Measurements from ENCODE around the gene COPS3. TPM values are rescaled to one million over a fixed set of nuclear protein-coding genes. Genes with fewer than 3 reads are reported as not detected.

Gene COPS3
- total RNA-seq, 1 donor from 2014 or later, result 107 TPM

GRCh38 chr17:17298108-17298507 lies 17.1 kb upstream of the COPS3 start:
- DNase-seq (ENCODE audit: low read depth, low spot score), result no peak
- no peaks in the 10 kb centered on the region for H3K27me3 Mint-ChIP-seq (ENCODE audit: low read depth)

GRCh38 chr17:17297217-17297616 lies 16.2 kb upstream of the COPS3 start:
- Mint-ChIP-seq H3K9me3 (no peaks in the 10 kb centered on the region), H3K27me3 (ENCODE audit: low read depth) (no peaks in the 10 kb centered on the region), H3K36me3 (ENCODE audit: low read depth) (no peaks in the 10 kb centered on the region), H3K4me3 (no peak overlapping the region), H3K4me1 (peaks cover 8% of the 10 kb centered on the region), H3K27ac (ENCODE audit: unreplicated experiment) (peak overlapping the region; percentile 1)
- DNase-seq (ENCODE audit: low read depth, low spot score), result no peak
- TF ChIP-seq CTCF (conservative IDR thresholded peaks at IDR 0.05), result no peak

More at GRCh38 chr17:17298108-17298507, 17.1 kb upstream of the COPS3 start:
- H3K27ac Mint-ChIP-seq (ENCODE audit: unreplicated experiment), result no peak overlapping the region
- H3K9me3 Mint-ChIP-seq, result no peaks in the 10 kb centered on the region
- H3K4me3 Mint-ChIP-seq, result no peak overlapping the region
- TF ChIP-seq CTCF (conservative IDR thresholded peaks at IDR 0.05), result no peak
- H3K4me1 Mint-ChIP-seq, result peaks cover 13% of the 10 kb centered on the region
- H3K36me3 Mint-ChIP-seq (ENCODE audit: low read depth), result no peaks in the 10 kb centered on the region

- no peak for DNase-seq (ENCODE audit: low read depth, low spot score)
- Mint-ChIP-seq H3K4me1 (peaks cover 2% of the 10 kb centered on the region), H3K9me3 (no peaks in the 10 kb centered on the region), H3K4me3 (no peak overlapping the region), H3K36me3 (ENCODE audit: low read depth) (no peaks in the 10 kb centered on the region), H3K27me3 (ENCODE audit: low read depth) (no peaks in the 10 kb centered on the region), H3K27ac (ENCODE audit: unreplicated experiment) (no peak overlapping the region)
- no peak for TF ChIP-seq CTCF (conservative IDR thresholded peaks at IDR 0.05)
These were observed 14.1 kb upstream of the COPS3 start for GRCh38 chr17:17295141-17295540.

- TF ChIP-seq CTCF (conservative IDR thresholded peaks at IDR 0.05), result no peak
- Mint-ChIP-seq H3K9me3 (no peaks in the 10 kb centered on the region), H3K27ac (ENCODE audit: unreplicated experiment) (peak overlapping the region; percentile 57), H3K4me3 (no peak overlapping the region), H3K27me3 (ENCODE audit: low read depth) (no peaks in the 10 kb centered on the region), H3K36me3 (ENCODE audit: low read depth) (no peaks in the 10 kb centered on the region), H3K4me1 (no peaks in the 10 kb centered on the region)
- no peak for DNase-seq (ENCODE audit: low read depth, low spot score)
These were observed 8.7 kb upstream of the COPS3 start for GRCh38 chr17:17289701-17290100.

DNA sequence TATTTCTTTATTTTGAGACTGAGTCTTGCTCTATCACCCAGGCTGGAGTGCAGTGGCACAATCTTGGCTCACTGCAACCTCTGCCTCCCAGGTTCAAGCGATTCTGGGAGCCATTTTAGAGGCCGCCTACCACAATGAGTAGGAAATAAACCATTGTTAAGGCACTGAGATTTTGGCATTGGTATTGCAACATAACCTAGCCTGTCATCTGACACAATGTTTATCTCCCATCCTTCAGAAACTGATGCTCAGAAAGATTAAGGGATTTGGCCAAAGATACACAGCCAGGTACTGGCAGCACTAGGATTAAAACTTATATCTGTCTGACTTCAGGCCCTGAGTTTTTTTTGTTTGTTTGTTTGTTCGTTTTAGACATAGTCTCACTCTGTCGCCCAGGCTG lies 8.0 kb upstream of the COPS3 start:
- no peak for TF ChIP-seq CTCF (conservative IDR thresholded peaks at IDR 0.05)
- peak overlapping the region; percentile 57 for H3K27ac Mint-ChIP-seq (ENCODE audit: unreplicated experiment)
- H3K27me3 Mint-ChIP-seq (ENCODE audit: low read depth), result no peaks in the 10 kb centered on the region
- H3K9me3 Mint-ChIP-seq, result no peaks in the 10 kb centered on the region
- H3K4me3 Mint-ChIP-seq, result no peak overlapping the region
- H3K36me3 Mint-ChIP-seq (ENCODE audit: low read depth), result no peaks in the 10 kb centered on the region
- no peak for DNase-seq (ENCODE audit: low read depth, low spot score)
- H3K4me1 Mint-ChIP-seq, result no peaks in the 10 kb centered on the region

GRCh38 chr17:17285951-17286350 lies 4.9 kb upstream of the COPS3 start:
- Mint-ChIP-seq H3K27me3 (ENCODE audit: low read depth) (no peaks in the 10 kb centered on the region), H3K27ac (ENCODE audit: unreplicated experiment) (no peak overlapping the region), H3K4me1 (peaks cover 10% of the 10 kb centered on the region), H3K36me3 (ENCODE audit: low read depth) (no peaks in the 10 kb centered on the region), H3K9me3 (no peaks in the 10 kb centered on the region), H3K4me3 (no peak overlapping the region)
- TF ChIP-seq CTCF (conservative IDR thresholded peaks at IDR 0.05), result no peak
- no peak for DNase-seq (ENCODE audit: low read depth, low spot score)
